ENCODE data around the gene IQCM.

- TF ChIP-seq EP300 (IDR thresholded peaks at IDR 0.05) (no peak), POLR2A (IDR thresholded peaks at IDR 0.05; ENCODE audit: low read length) (no peak), MAFK (IDR thresholded peaks at IDR 0.05; ENCODE audit: partially characterized antibody) (no peak), MAZ (IDR thresholded peaks at IDR 0.05; ENCODE audit: borderline replicate concordance, low read depth, low read length) (no peak), CHD4 (IDR thresholded peaks at IDR 0.05; ENCODE audit: borderline replicate concordance) (no peak), ZSCAN20 (CRISPR knock-in tag; IDR thresholded peaks at IDR 0.05) (no peak), BHLHE40 (IDR thresholded peaks at IDR 0.05; ENCODE audit: low read depth, low read length) (no peak), CEBPB (IDR thresholded peaks at IDR 0.05) (no peak), RNF2 (IDR thresholded peaks at IDR 0.05; ENCODE audit: borderline replicate concordance, low read depth) (no peak), EHMT2 (IDR thresholded peaks at IDR 0.05; ENCODE audit: low read depth) (no peak)
- TF ChIP-seq, protein P1, sequence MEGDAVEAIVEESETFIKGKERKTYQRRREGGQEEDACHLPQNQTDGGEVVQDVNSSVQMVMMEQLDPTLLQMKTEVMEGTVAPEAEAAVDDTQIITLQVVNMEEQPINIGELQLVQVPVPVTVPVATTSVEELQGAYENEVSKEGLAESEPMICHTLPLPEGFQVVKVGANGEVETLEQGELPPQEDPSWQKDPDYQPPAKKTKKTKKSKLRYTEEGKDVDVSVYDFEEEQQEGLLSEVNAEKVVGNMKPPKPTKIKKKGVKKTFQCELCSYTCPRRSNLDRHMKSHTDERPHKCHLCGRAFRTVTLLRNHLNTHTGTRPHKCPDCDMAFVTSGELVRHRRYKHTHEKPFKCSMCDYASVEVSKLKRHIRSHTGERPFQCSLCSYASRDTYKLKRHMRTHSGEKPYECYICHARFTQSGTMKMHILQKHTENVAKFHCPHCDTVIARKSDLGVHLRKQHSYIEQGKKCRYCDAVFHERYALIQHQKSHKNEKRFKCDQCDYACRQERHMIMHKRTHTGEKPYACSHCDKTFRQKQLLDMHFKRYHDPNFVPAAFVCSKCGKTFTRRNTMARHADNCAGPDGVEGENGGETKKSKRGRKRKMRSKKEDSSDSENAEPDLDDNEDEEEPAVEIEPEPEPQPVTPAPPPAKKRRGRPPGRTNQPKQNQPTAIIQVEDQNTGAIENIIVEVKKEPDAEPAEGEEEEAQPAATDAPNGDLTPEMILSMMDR (IDR thresholded peaks at IDR 0.05): no peak
- TF ChIP-seq, protein P2, sequence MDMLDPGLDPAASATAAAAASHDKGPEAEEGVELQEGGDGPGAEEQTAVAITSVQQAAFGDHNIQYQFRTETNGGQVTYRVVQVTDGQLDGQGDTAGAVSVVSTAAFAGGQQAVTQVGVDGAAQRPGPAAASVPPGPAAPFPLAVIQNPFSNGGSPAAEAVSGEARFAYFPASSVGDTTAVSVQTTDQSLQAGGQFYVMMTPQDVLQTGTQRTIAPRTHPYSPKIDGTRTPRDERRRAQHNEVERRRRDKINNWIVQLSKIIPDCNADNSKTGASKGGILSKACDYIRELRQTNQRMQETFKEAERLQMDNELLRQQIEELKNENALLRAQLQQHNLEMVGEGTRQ (IDR thresholded peaks at IDR 0.05): no peak
- TF ChIP-seq, protein P3, sequence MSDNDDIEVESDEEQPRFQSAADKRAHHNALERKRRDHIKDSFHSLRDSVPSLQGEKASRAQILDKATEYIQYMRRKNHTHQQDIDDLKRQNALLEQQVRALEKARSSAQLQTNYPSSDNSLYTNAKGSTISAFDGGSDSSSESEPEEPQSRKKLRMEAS (IDR thresholded peaks at IDR 0.05): no peak
- TF ChIP-seq, protein P4, sequence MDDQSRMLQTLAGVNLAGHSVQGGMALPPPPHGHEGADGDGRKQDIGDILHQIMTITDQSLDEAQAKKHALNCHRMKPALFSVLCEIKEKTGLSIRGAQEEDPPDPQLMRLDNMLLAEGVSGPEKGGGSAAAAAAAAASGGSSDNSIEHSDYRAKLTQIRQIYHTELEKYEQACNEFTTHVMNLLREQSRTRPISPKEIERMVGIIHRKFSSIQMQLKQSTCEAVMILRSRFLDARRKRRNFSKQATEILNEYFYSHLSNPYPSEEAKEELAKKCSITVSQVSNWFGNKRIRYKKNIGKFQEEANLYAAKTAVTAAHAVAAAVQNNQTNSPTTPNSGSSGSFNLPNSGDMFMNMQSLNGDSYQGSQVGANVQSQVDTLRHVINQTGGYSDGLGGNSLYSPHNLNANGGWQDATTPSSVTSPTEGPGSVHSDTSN (IDR thresholded peaks at IDR 0.05): no peak
Measured at GRCh38 chr4:149793459-149793858, 22.2 kb downstream of the IQCM start.

Measured in A549 (cell line).